Left ventricle myocardium superior (tissue), 1 donor: ENCODE results near the gene FTCD. TPM values are rescaled to one million over a fixed set of nuclear protein-coding genes. Genes with fewer than 3 reads are reported as not detected.
A peak's percentile ranks its signal among the peaks of the same experiment; 100 is the strongest.
"Not testable (repeated sequence)": the region's sequence is repeated elsewhere in the genome, so short reads cannot be mapped to it uniquely, and the experiment has no call there.

ENCODE experiments used
- ATAC-seq: fragments of 200-7000 bp; cut with Tn5 transposase; one replicate; pipeline ENCODE4 v1.9.1; 2020; ENCODE audit warnings: mild to moderate bottlenecking, moderate library complexity
- DNase-seq: peaks from one replicate; pipeline ENCODE4 v3.0.0-alpha.2; 2020
- intact Hi-C: fragments of 100-400 bp; cut with micrococcal nuclease; formaldehyde crosslinking; loops from one replicate; pipeline ENCODE4 v1.11.0; 2022
- total RNA-seq: library from RNA; stranded (reverse); fragmentation: NEBNext Ultra II Directional; extraction: Animal tissue kit (Norgen Biotek cat#: 25700); gene quantifications from one replicate; pipeline ENCODE4 v1.2.1, GENCODE V29; 2021
- donor health status: DM: no; HTN: yes; CAD: no; lungs with severe emphysema.

The FTCD gene
- total RNA-seq, 1 donor from 2014 or later, result 1.5 TPM

DNA sequence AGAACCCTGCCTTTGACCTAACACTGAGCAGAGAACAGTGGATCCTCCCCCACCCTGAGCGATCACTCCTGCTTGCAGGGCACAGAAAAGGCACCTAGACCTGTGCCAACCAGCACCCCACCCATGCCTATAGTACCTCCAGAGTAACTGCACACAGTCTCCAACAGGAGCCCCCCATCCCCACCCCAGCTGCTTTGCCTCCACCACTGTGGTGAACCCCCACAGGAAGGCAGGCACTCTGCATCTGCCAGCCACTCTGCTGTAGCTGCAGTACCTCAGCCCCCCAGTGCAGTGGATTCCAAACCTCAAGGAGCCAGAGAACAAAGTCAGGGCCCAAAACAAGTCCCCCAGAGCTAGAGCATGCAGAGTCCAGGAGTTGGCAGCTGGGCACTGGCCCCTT is 18.2 kb upstream of the FTCD start:
- ATAC-seq (no peak), DNase-seq (no peak)
- intact Hi-C loops, result no loop called here

- DNase-seq (no peak), ATAC-seq (no peak)
- intact Hi-C loops, result no loop called here
These were observed 17.6 kb upstream of the FTCD start for GRCh38 chr21:46172863-46173528.

DNA sequence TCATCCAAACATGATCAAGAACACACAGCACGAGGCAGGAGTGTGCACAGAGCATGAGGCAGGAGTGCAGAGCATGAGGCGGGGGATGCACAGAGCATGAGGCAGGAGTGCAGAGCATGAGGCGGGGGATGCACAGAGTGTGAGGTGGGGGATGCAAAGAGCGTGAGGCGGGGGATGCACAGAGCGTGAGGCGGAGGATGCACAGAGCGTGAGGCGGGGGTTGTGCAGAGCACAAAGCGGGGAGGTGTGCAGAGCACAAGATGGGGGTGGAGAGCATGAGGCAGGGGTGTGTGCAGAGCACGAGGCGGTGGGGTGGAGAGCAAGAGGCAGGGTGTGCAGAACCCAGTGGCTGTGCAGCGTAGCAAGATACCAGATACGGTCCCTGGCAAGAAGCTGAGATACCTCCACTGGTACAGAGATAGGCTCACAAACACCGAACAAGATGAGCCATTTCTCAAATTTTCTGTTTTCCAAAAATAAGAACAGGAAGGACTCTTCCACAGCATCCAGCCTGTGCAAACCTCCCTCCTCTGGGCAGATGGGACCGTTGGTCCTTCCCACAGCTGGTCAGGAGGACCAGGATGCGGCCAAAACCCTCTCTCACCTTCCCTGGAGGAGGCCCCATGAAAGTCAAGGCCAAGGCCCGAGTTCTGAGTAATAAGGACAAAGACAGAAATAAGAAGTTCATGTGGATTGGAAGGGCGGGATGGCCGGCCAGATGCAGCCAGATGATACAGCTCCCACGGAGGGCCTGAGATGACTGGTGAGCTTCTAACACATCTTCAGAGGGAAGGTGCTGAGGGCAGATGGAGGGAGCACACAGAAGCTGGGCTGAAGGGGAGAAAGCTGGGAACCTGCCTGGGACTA is 16.9 kb upstream of the FTCD start:
- ATAC-seq (no peak), DNase-seq (no peak)
- intact Hi-C loops, result no loop called here

DNA sequence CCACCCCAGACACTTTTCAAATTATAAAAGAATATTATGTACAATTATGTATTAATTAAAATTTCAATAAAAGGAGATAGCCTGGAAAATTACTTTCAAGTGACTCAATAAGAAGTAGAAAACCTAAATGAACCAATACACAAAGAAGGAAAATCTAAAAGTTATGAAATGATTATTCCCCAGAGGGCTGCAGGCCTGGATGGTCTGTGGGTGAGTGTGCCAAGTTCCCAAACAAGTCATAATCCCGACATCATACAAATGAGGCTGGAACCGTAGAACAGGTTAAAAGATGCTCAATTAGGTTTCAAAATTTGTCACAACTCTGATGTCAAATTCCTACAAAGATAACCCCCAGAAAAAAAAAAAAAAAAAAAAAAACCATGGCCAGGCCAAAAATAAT is 16.2 kb upstream of the FTCD start:
- ATAC-seq (peak; percentile 23), DNase-seq (no peak)
- intact Hi-C loops, result no loop called here

DNA sequence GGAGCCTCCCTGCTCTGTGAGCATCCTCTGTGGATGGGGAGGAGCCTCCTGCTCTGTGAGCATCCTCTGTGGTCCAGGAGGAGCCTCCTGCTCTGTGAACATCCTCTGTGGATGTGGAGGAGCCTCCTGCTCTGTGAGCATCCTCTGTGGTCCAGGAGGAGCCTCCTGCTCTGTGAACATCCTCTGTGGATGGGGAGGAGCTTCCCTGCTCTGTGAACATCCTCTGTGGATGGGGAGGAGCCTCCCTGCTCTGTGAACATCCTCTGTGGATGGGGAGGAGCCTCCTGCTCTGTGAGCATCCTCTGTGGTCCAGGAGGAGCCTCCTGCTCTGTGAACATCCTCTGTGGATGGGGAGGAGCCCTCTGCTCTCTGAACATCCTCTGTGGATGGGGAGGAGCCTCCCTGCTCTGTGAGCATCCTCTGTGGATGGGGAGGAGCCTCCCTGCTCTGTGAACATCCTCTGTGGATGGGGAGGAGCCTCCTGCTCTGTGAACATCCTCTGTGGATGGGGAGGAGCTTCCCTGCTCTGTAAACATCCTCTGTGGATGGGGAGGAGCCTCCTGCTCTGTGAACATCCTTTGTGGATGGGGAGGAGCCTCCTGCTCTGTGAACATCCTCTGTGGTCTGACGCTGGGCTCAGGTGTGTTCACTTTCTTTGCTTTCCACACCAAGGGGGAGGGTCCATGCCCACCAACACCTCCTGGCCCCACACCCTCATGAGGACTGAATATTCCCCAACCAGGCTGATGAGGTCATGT is 15.2 kb upstream of the FTCD start:
- ATAC-seq, DNase-seq, intact Hi-C loops: not testable (repeated sequence)

- intact Hi-C loops, result no loop called here
- ATAC-seq (no peak), DNase-seq (no peak)
These were observed 13.4 kb upstream of the FTCD start for GRCh38 chr21:46168659-46169386.

GRCh38 chr21:46168238-46168637 is 12.9 kb upstream of the FTCD start:
- ATAC-seq (no peak), DNase-seq (no peak)
- intact Hi-C loops, result no loop called here

DNA sequence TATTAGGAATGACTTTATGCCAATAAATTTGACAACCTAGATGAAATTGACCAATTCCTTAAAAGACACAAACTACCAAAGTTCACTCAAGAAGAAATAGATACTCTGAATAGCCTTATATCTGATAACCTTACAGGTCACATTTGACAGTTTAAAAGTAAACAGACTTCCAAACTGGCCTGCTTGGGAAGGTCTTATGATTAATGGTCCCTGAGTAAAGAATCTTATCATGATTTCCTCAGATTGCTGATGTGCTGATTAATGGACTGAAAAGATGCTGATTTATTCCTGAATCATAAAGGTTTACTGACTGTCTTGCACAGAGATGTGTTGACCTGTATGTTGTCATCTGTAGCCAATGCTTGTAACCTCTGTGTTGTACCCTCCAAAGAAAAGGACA is 9.7 kb upstream of the FTCD start:
- ATAC-seq, result no peak
- DNase-seq, result no peak
- intact Hi-C loops, result no loop called here

- ATAC-seq, result no peak
- intact Hi-C loops, result no loop called here
- no peak for DNase-seq
These were observed 8.0 kb upstream of the FTCD start for GRCh38 chr21:46163380-46163779.

DNA sequence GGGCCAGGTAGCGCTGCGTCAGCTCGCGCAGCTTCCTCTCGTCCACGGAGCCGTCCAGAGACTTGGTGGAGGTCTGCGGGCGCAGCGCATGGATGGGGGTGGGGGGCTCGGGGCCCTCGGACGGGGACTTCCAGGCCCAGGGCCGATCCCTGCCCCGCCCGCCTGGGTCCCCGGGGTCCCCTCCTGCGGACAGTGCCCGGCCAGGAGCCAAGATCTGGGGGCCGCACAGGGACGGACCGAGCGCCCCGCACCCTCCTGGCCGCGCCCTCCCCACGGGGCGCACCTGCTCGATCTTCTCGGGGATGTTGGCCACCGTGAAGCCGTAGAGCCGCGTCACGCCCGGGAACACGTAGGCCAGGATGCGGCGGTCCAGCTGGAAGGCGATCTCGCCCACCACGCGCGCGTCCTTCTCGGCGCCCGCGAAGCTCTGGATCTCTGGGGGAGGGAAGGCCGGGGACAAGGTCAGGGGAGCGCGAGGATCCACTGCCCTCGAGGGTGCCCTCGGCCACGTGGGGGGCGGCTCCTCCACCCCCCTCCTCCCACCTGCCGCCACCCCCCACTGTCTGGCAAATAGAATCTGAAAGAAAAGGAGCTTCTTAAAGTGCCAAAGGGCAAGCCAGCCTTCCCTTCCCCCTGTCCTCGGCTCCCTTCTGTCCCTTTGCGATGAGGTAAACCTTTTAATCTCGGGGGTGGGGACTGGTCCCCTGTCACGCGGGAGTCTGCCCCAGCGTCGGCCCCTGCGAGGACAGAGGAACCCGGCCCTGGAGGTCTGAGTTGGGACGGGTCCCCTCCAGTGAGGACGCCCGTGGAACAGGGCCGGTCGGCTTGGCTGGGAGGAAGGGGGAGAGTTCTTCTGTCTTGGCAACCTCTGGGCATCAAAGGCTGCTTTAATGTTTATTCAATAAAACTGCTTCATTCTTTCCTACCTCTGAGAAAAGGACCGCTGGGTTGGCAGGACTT is 6.5 kb upstream of the FTCD start:
- intact Hi-C loops, result no loop called here
- ATAC-seq, result no peak
- DNase-seq, result peak; percentile 22

- intact Hi-C loops, result no loop called here
- DNase-seq (peak; percentile 23), ATAC-seq (no peak)
These were observed 5.7 kb upstream of the FTCD start for GRCh38 chr21:46160907-46161632.

DNA sequence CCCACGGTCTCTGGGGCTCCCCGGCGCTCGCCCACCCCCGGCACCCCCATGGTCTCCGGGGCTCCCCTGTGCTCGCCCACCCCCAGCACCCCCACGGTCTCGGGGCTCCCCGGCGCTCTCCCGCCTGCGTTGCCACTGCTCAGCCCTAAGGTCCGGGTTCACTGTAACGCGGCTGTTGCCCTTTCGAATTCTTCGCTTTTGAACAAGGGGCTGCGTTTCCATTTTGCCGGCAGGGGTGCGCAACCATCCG is 5.2 kb upstream of the FTCD start:
- DNase-seq (no peak), ATAC-seq (no peak)
- intact Hi-C loops, result no loop called here

DNA sequence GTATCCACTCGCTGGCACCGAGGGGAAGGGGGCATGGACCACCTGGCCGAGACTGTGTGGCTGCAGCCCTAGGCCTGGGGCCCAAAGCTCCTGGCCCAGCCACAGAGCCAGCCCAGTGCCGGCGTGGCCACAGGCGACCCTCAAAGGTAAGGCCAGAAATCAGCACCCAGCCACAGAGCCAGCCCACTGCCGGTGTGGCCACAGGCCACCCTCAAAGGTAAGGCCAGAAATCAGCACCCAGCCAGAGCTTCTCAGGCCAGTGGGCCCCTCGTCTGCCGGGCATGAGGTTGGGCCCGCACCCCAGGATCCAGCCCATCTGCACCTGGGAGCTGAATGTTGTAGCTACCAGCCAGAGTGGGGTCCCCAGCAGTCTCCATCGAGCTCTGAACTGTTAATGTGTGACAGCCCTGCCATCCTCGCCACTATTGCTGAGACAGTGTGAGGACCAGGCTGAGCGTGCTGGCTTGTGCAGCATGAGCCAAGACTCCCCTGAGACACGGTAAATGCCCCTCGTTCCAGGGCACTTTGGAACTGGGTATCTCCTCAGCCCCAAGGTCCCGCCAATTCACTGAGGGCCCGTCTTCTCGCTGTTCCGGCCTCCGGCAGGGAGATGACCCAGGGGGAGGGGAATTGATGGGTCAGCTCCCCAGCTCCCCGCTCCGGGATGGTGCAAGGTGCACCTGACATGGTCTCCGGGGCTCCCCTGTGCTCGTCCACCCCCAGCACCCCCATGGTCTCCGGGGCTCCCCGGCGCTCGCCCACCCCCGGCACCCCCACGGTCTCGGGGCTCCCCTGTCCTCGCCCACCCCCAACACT is 4.7 kb upstream of the FTCD start:
- ATAC-seq, result no peak
- peak; percentile 15 for DNase-seq
- intact Hi-C loops, result no loop called here

- intact Hi-C loops, result no loop called here
- no peak for DNase-seq
- no peak for ATAC-seq
These were observed 4.0 kb upstream of the FTCD start for GRCh38 chr21:46159390-46159789.

DNA sequence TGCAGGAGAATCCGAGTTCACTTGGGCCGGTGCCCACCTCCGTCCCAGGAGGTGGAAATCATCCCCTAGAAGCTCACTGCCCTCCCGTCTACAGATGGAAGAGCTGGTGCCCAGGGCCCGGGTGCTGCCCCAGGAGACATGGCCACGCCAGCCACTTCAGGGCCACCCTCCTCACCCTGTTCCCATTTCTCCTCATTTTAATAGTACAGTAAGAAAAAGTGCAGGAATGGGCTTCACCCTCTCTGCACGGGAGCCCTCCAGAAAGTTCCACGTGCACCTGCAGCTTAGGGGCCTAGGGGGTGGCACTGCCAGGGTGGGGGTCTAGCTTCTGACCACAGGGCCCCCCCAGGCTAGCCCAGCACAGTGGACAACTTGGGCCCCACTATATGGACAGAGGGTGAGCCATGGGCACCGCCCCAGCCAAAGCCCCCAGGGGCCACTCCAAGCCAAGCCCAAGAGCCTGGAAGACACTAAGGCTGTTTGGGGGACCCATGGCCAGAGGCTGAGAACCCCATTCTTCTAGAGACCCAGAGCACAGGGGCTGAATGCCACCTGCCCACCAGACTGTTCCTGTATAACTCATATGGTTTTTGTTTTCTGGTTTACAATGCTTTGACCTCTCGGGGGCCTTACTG is 3.4 kb upstream of the FTCD start:
- intact Hi-C loops, result no loop called here
- DNase-seq (peak; percentile 23), ATAC-seq (no peak)

DNA sequence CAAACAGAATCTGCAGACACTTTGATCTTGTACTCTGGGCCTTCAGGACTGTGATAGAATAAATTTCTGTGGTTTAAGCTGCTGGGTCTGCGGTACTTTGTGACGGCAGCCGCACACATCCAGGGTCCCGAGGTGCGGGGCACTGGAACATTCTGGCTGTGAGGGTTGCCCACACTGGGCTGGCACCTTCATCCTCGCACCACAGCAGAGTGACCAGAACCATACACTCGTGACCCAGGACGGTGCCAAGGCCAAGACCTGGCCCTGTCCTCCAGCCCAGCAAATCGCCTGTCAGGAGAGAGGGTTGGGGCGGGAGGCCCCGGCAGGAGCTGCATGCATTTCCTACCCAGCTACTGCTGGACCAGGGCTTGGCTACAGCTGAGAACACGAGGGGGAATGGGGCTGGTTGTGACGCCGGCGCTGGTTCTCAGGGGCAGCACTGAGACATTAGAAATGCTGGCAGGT is 2.6 kb upstream of the FTCD start:
- DNase-seq, result peak; percentile 16
- intact Hi-C loops, result no loop called here

More for the DNA sequence above, 2.6 kb upstream of the FTCD start:
- ATAC-seq, result no peak
